K562 (cell line): Measurements from ENCODE around the gene HES3. TPM values are rescaled to one million over a fixed set of nuclear protein-coding genes. Genes with fewer than 3 reads are reported as not detected.
A peak's percentile ranks its signal among the peaks of the same experiment; 100 is the strongest.

ENCODE experiments used
- ARID1B ChIP-seq: fragments of 450-650 bp; IDR thresholded peaks from 2 replicates; pipeline ENCODE4 v1.6.1; 2016; ENCODE audit warnings: antibody characterized with exemption, mild to moderate bottlenecking, inconsistent platforms
- ASH1L ChIP-seq: fragments of 450-650 bp; IDR thresholded peaks from 2 replicates; pipeline ENCODE4 v1.6.1; 2018; ENCODE audit warnings: borderline replicate concordance, mild to moderate bottlenecking, low read depth; ENCODE audit not compliant: partially characterized antibody
- BRCA1 ChIP-seq, 2 experiments: fragments of 450-650 bp in 1 of 2; sonication (generic) in 1 of 2; formaldehyde crosslinking in 1 of 2; IDR thresholded peaks; 2 replicates each; pipeline versions ENCODE4 v1.5.0 to v1.6.1; 2017 to 2020; ENCODE audit warnings: mild to moderate bottlenecking in 1 of 2, missing genetic modification reagents in 1 of 2
- KDM1A ChIP-seq, 2 experiments: fragments of 450-650 bp; IDR thresholded peaks; 2 replicates each; pipeline ENCODE4 v1.6.1; 2016; ENCODE audit warnings: mild to moderate bottlenecking in 2 of 2
- KDM5B ChIP-seq: fragments of 200-600 bp; sonication (generic); IDR thresholded peaks from 2 replicates; pipeline ENCODE4 v1.6.1; 2012; ENCODE audit warnings: low read depth, mild to moderate bottlenecking, moderate library complexity, low read length, control low read depth, inconsistent platforms; ENCODE audit not compliant: insufficient replicate concordance
- NFATC3 ChIP-seq: fragments of 450-650 bp; IDR thresholded peaks from 2 replicates; pipeline ENCODE4 v1.6.1; 2017; ENCODE audit warnings: mild to moderate bottlenecking
- RFX7 ChIP-seq: fragments of 250-450 bp; sonication (Bioruptor Pico); IDR thresholded peaks from 2 replicates; pipeline ENCODE4 v1.5.1; 2021; ENCODE audit warnings: mild to moderate bottlenecking
- ZNF311 ChIP-seq: fragments of 250-450 bp; sonication (Bioruptor Pico); IDR thresholded peaks from 2 replicates; pipeline ENCODE4 v1.4.0; 2020; ENCODE audit warnings: mild to moderate bottlenecking, moderate library complexity
- ZNF431 ChIP-seq: sonication (generic); formaldehyde crosslinking; IDR thresholded peaks from 2 replicates; pipeline ENCODE4 v1.8.0; 2022; ENCODE audit warnings: mild to moderate bottlenecking, missing genetic modification reagents
- polyA plus RNA-seq, 8 experiments: library from polyadenylated mRNA; depleted of rRNA in 4 of 8; stranded (reverse) in 5 of 8; unstranded in 3 of 8; fragments of >200 nt; fragmentation: Nextera tagmentation in 2 of 8; fragmentation: Illumina TruSeq in 1 of 8; extraction: Ambion mirVana in 2 of 8; extraction: Trizol in 1 of 8; gene quantifications; 2 replicates each; pipeline versions ENCODE4 v1.2.1 to v1.2.3, GENCODE V29; 2011 to 2014; ENCODE audit warnings: inconsistent platforms in 1 of 8, missing spikeins in 1 of 8
- total RNA-seq, 7 experiments: library from RNA; depleted of rRNA in 6 of 7; stranded (reverse); fragments of >200 nt in 6 of 7; fragmentation: Illumina TruSeq in 2 of 7; extraction: Trizol in 2 of 7; gene quantifications; 2 replicates each; pipeline versions ENCODE4 v1.2.1 to v1.2.3, GENCODE V29; 2011 to 2021; ENCODE audit warnings: low replicate concordance in 1 of 7
- TF ChIP-seq, protein P1 (sequence below): sonication (generic); formaldehyde crosslinking; IDR thresholded peaks from 2 replicates; pipeline ENCODE4 v1.8.0; 2023; ENCODE audit warnings: missing genetic modification reagents, mild to moderate bottlenecking, borderline replicate concordance
- TF ChIP-seq, protein P2 (sequence below): sonication (generic); formaldehyde crosslinking; IDR thresholded peaks from 2 replicates; pipeline ENCODE4 v1.8.1; 2023; ENCODE audit warnings: mild to moderate bottlenecking, missing genetic modification reagents

The HES3 gene
- total and polyA plus RNA-seq, 9 of the 15 experiments (the other 6 are each of a cell fraction or from before 2014, with no cell fraction given): not detected

DNA sequence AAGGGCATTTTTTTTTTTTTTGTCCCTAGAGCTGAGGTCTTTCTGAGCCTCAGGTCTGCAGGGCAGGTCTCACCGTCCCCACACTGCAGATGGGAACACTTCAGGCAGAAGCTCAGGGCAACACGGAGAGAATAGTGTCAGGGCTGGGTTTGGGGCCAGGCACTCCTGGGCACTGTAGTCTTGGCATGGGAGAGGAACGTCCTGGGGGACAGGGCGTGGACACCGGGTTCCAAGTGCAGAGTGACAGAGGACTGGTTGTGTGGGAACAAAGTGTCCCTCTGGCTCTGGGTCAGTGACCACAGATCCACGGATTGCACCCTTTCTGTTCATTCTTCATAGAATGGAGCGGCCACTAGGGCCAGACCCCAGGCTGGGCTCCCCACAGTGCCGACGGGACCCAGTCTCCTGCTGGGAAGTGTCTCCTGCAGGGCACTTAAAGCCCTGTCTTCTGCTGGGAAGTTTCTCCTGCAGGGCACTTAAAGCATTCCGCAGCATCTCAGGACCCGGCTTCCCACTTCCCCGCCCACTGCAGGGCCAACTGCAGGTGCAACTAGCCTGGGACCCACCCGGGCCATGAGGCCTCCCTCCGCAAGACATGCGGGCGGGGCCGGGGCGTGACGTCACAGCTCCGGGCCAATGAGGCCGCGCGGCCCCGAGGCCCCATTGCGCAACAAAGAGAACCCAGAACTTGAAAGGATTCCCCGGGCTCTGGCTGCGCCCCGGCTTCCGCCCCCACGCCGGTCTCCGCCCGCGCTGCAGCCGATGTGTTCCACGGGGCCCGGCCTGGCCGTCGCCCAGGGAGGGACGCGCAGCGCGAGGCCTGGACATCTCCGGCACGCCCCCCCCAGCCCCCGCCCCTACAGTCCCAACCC is 15.7 kb downstream of the HES3 start (continued):
- TF ChIP-seq, protein P1, sequence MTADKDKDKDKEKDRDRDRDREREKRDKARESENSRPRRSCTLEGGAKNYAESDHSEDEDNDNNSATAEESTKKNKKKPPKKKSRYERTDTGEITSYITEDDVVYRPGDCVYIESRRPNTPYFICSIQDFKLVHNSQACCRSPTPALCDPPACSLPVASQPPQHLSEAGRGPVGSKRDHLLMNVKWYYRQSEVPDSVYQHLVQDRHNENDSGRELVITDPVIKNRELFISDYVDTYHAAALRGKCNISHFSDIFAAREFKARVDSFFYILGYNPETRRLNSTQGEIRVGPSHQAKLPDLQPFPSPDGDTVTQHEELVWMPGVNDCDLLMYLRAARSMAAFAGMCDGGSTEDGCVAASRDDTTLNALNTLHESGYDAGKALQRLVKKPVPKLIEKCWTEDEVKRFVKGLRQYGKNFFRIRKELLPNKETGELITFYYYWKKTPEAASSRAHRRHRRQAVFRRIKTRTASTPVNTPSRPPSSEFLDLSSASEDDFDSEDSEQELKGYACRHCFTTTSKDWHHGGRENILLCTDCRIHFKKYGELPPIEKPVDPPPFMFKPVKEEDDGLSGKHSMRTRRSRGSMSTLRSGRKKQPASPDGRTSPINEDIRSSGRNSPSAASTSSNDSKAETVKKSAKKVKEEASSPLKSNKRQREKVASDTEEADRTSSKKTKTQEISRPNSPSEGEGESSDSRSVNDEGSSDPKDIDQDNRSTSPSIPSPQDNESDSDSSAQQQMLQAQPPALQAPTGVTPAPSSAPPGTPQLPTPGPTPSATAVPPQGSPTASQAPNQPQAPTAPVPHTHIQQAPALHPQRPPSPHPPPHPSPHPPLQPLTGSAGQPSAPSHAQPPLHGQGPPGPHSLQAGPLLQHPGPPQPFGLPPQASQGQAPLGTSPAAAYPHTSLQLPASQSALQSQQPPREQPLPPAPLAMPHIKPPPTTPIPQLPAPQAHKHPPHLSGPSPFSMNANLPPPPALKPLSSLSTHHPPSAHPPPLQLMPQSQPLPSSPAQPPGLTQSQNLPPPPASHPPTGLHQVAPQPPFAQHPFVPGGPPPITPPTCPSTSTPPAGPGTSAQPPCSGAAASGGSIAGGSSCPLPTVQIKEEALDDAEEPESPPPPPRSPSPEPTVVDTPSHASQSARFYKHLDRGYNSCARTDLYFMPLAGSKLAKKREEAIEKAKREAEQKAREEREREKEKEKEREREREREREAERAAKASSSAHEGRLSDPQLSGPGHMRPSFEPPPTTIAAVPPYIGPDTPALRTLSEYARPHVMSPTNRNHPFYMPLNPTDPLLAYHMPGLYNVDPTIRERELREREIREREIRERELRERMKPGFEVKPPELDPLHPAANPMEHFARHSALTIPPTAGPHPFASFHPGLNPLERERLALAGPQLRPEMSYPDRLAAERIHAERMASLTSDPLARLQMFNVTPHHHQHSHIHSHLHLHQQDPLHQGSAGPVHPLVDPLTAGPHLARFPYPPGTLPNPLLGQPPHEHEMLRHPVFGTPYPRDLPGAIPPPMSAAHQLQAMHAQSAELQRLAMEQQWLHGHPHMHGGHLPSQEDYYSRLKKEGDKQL: no peak
- TF ChIP-seq, protein P2, sequence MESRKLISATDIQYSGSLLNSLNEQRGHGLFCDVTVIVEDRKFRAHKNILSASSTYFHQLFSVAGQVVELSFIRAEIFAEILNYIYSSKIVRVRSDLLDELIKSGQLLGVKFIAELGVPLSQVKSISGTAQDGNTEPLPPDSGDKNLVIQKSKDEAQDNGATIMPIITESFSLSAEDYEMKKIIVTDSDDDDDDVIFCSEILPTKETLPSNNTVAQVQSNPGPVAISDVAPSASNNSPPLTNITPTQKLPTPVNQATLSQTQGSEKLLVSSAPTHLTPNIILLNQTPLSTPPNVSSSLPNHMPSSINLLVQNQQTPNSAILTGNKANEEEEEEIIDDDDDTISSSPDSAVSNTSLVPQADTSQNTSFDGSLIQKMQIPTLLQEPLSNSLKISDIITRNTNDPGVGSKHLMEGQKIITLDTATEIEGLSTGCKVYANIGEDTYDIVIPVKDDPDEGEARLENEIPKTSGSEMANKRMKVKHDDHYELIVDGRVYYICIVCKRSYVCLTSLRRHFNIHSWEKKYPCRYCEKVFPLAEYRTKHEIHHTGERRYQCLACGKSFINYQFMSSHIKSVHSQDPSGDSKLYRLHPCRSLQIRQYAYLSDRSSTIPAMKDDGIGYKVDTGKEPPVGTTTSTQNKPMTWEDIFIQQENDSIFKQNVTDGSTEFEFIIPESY (CRISPR knock-in tag): no peak
- TF ChIP-seq ASH1L (no peak), KDM5B (no peak), RFX7 (CRISPR knock-in tag) (no peak), ZNF431 (CRISPR knock-in tag) (no peak), KDM1A (IDR thresholded peaks at IDR 0.05) (no peak), BRCA1 (IDR thresholded peaks at IDR 0.05) (no peak), BRCA1 (CRISPR knock-in tag; IDR thresholded peaks at IDR 0.05) (0 out of 2 replicates have a peak, but pooled peaks have one; percentile 21), ZNF311 (no peak), NFATC3 (no peak), ARID1B (no peak)
